HG02763 (cell line): ENCODE data around the gene RTN4R.
"Not testable (repeated sequence)": the region's sequence is repeated elsewhere in the genome, so short reads cannot be mapped to it uniquely, and the experiment has no call there.

Experiments
- ATAC-seq: cut with Tn5 transposase; IDR thresholded peaks from one replicate; pipeline ENCODE4 v1.9.1; 2021; ENCODE audit warnings: mild to moderate bottlenecking, moderate library complexity; ENCODE audit not compliant: unreplicated experiment

RTN4R gene

DNA sequence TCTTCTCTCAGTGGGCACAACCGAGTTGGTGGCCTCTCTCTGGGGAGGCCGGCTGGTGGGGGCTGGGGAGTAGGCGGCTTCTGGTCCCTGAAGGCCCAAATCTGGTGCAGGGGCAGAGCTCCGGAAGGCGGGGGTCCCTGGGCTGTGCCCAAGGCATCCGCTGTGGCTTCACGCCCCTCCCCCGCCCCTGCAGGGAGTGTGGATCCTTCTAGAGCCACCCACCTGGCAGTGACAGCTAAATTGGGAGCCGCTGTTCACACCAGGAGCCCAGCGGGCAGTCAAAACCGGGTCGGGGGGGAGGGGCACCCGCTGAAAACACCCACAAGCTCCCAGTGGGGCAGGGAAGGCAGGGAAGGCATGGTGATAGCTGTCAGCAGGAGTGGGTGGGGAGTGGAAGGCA lies 4.6 kb upstream of the RTN4R start:
- no peak for ATAC-seq

- no peak for ATAC-seq
Measured at GRCh38 chr22:20272174-20272573, 4.1 kb upstream of the RTN4R start.

- no peak for ATAC-seq
Measured at GRCh38 chr22:20271114-20271994, 3.2 kb upstream of the RTN4R start.

DNA sequence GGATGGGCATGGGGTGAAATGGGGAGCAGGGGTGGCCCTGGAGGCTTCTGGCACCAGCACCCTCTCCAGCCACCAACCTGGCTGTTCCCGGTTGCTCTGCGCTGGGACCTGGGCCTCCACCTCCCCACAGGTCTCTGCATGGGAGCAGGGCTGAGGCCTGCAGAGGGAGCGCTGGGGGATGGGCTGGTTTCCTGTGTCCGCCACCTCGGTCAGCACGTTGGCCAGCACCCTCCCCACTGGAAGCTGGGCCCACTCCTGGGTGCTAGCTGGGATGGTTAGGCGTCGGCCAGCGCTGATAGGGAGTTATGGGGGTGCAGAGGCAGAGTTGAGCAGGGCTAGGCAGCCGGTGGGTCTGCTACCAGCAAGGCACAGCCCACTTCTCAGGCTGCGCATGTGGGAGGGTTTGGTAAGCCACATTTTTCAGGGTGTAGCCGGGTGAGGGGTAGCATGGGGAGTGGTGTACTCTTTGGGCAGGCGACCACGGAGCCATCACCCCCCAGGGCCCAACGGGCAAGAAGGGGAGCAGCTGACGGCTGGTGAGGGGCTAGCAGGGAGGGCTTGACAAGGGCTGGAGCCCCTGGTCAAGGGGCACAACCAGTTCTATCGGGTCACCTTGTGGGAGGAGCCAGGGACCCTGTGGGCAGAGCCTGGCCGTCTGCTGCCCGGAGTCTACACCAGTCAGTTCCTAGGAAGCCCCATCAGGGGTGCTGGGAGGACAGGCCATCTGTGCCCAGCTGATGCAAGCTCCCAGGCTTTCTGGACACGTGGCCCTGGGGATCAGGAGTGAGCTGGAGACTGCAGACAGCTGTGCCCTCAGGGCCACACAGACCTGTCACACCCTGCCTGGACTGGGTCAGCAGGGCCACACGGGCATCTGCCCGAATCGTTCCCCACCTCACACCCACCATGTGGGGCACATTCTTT lies 2.3 kb upstream of the RTN4R start:
- not testable (repeated sequence) for ATAC-seq

DNA sequence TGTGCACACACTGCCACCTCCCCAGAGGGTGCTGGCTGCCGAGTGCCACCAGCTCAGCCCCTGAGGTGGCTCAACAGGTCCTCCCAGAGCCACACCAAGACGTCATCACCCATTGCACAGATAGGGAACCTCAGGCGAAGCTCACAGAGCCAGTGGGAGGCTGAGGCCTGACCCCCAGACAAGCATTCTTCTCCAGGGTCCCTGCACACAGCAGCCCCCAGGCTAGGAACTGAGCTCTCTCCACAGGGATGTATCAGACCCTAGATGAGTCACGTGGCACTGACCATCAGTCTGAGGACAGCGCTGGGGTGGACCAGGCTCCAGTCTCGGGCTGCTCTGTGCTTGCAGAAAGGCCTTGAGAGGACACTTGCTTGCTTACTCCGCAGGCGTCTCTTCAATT lies 1.6 kb upstream of the RTN4R start:
- ATAC-seq = not testable (repeated sequence)

DNA sequence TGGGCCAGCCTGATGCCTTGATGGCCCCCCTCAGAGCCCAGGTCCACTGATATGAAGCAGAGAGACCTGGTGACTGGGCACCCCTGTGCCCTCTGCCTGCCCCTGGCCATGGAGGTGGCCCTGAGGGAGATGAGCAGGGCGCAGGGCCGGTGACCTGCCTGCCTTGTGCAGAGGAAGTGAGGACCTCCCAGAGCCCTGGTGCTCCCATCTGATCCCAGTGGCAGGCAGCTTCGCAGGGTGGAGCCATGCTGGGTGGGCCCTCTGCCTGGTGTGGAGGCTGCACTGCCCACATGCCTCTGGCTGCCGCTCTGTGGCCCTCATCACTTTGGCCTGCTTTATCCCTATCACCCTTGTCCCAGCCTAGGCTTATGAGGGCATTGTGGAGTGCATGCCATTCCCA lies 1.1 kb upstream of the RTN4R start:
- not testable (repeated sequence) for ATAC-seq

DNA sequence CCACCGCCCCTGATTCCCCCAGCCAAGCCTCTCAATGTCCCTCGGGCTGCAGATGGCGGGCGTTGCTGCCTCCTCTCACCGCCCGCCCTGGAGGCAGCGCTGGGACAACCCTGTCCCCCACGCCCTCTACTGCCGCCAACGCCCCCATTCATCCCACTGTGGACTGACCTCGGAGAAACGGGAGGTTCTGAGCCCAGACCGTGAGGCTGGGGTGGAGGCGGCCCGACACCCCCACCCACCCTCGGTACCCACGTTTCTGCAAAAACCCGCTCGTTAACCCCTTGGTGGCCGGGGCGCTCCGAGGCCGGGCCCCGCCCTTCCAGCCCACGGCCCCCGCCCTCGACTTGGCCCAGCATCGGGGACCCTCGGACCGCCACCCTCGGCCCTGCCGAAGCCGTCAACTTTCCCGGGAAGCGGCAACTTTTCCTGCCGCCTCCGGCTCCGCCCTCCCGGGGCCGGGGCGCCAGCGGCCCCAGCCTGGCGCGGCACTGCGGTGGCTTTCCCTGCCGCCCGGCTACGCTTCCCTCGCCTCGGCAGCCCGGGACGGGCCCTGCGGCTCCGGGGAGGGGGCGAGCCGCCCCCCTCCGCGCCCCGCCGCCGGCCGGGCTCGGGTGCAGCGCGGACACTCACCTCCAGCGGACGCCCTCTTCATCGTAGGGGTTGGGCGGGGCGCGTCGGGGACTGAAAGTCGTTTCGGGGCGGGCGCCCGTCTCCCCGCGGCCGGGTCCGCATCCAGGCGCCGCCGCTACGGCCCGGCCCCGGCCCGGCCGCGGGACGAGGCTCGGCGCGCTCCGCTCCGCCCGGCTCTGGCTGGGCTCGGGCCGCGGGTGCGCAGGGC lies 458 bp downstream of the RTN4R start:
- no peak for ATAC-seq

- not testable (repeated sequence) for ATAC-seq
Measured at GRCh38 chr22:20266667-20267440, 1.3 kb downstream of the RTN4R start.

GRCh38 chr22:20265772-20266666 lies 2.1 kb downstream of the RTN4R start:
- ATAC-seq = not testable (repeated sequence)

GRCh38 chr22:20264614-20265452 lies 3.3 kb downstream of the RTN4R start:
- ATAC-seq = no peak

DNA sequence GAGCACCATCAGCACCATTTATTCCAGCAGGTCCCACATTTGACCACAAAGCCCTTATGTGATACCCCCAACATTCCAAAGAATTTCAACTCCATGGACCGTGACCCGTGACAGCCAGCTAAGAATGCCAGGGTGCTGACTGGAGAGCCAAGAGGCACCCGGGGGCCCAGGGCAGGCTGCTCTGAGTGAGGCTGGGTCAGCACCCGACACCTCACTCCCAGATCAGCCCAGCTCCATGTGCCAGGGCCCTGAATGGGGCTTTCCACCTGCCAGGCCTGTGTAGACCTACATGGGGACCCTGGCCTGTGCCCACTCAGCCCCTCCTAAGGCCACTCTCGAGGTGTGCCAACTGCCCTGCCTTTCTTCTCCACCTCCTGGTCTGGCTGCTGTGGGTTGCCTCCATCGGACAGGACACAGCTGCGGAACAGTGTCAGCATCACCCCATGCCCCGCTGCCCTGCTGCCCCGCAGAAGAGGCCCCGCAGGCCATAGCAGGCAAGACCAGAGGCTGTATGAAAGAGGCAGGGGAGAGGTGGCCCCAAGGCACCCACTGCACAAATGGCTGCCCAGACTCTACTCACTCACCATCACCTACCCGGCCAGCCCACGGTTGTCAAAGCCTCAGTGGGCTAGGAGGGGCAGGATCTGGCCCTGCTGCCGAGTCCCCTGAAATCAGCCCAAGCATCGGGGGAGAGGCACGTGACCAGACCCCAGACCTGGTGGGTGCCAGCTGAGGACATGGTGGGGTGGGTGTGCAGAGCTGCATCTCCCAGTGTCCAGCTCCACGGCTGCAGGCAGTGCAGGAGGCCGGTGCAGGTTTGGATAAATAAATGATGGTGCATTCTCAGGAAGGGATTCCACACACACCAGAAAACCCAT lies 4.5 kb downstream of the RTN4R start:
- ATAC-seq = not testable (repeated sequence)

DNA sequence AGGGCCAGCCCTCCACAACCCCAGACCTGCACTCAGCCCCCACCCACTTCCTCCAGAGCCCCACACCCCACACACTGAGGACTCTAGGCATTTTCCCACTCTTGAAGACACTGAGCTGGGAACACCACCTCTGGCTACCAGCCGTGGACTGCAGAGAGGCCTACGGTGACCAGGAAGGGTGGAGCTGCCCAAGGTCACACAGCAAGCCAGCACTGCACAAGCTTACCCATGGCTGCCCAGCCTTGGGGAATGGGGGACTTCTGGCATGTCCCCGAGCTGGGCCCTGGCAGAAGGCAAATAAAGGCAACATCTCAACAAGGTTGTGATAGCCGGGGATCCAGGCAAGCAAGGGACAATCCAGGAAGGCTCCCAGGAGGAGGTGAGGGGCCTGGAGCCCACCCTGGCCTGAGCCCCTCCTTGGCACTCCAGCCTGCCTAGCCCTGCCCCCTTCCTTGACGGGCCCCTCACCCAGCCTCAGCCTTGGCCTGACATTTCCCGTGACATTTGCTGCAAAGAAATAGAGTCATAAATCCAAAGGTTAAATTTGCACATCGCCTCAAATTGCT lies 5.5 kb downstream of the RTN4R start:
- no peak for ATAC-seq

GRCh38 chr22:20261848-20262581 lies 6.1 kb downstream of the RTN4R start:
- no peak for ATAC-seq

DNA sequence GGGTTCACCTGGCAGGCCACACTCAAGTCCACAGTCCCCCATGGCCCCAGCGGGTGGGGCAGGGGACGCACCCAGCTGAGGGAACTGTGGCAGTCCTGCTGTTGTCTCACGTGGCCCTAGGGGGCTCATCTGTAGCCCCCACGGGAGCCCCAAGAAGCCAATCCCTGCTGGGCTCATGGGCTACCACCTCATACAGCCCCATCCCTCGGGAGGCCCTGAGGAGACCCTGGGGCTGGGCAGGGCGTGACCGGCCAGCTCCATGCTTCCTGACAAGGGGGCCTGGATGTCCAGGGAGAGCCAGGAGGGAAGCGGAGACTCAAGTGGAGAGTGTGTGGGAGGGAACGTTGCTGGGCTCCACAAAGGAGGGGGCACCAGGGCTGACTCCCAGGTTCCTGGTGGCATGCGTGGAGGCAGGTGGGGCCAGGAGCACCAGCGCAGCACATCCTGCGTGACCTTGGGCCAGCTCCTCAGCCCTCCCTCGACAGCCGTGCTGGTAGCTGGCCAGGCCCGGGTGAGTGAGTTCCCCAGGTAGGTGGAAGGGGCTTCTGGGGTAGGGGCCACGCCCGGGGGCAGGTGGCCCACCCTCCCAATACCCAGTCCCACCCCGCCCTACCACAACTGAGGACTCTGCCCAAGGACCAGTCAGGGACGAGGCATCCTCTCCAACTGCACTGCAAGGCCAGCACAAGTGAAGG lies 7.9 kb downstream of the RTN4R start:
- ATAC-seq = no peak

GRCh38 chr22:20259327-20259688 lies 8.8 kb downstream of the RTN4R start:
- no peak for ATAC-seq
